Prostate gland (tissue), 2 donors: ENCODE measurements around the gene TREX2. TPM values are rescaled to one million over a fixed set of nuclear protein-coding genes. Genes with fewer than 3 reads are reported as not detected.

ENCODE experiments used
- DNase-seq: peaks from one replicate; pipeline ENCODE4 v3.0.0-alpha.2; 2019; ENCODE audit warnings: low spot score
- H3K27ac ChIP-seq, 2 donors: fragments of 200-600 bp; sonication (generic); 2 replicates each; pipeline ENCODE4 v1.5.1; 2017 to 2019
- H3K27me3 ChIP-seq: fragments of 200-600 bp; sonication (generic); replicated peaks from 2 replicates; pipeline ENCODE4 v1.5.1; 2019; ENCODE audit not compliant: insufficient read depth
- H3K36me3 ChIP-seq, 2 donors: fragments of 200-600 bp; sonication (generic); 1 replicate in 1 of 2; 2 replicates in 1 of 2; pipeline versions ENCODE4 v1.5.1 to v1.8.1; 2017 to 2019
- H3K4me1 ChIP-seq: fragments of 200-600 bp; sonication (generic); replicated peaks from 2 replicates; pipeline ENCODE4 v1.5.1; 2019
- H3K4me3 ChIP-seq, 2 donors: fragments of 200-600 bp; sonication (generic); 2 replicates each; pipeline ENCODE4 v1.5.1; 2017 to 2019
- H3K9me3 ChIP-seq: fragments of 200-600 bp; sonication (generic); 2 replicates; pipeline ENCODE4 v1.5.1; 2017
- POLR2A ChIP-seq: fragments of 450-650 bp; IDR thresholded peaks from one replicate; pipeline ENCODE4 v1.6.1; 2016; ENCODE audit warnings: antibody characterized with exemption, mild to moderate bottlenecking
- POLR2AphosphoS5 ChIP-seq: sonication (generic); formaldehyde crosslinking; IDR thresholded peaks from one replicate; pipeline ENCODE4 v1.6.1; 2017; ENCODE audit warnings: antibody characterized with exemption
- WGBS: methylation state at CpG from one replicate; pipeline ENCODE4 v1.1.5; 2018; 5-methylcytosine and 5-hydroxymethylcytosine counted together
- intact Hi-C: fragments of 100-400 bp; cut with DNase I; formaldehyde crosslinking; loops from one replicate; pipeline ENCODE4 v1.14.2; 2022
- total RNA-seq, 2 donors: library from RNA; depleted of rRNA; stranded (reverse); fragments of >200 nt; gene quantifications; one replicate each; pipeline ENCODE4 v1.1.0, GENCODE V29; 2016
- TF ChIP-seq, protein P1 (sequence below), 4 experiments: fragments of 200-600 bp in 2 of 4; fragments of 450-650 bp in 2 of 4; sonication (generic) in 2 of 4; IDR thresholded peaks; 1 replicate in 3 of 4; 2 replicates in 1 of 4; pipeline ENCODE4 v1.5.1; 2016 to 2019; ENCODE audit warnings: antibody characterized with exemption in 4 of 4, mild to moderate bottlenecking in 2 of 4, moderate library complexity in 2 of 4

The TREX2 gene
- total RNA-seq, 2 donors from 2014 or later: 5.8 to 6.3 TPM

DNA sequence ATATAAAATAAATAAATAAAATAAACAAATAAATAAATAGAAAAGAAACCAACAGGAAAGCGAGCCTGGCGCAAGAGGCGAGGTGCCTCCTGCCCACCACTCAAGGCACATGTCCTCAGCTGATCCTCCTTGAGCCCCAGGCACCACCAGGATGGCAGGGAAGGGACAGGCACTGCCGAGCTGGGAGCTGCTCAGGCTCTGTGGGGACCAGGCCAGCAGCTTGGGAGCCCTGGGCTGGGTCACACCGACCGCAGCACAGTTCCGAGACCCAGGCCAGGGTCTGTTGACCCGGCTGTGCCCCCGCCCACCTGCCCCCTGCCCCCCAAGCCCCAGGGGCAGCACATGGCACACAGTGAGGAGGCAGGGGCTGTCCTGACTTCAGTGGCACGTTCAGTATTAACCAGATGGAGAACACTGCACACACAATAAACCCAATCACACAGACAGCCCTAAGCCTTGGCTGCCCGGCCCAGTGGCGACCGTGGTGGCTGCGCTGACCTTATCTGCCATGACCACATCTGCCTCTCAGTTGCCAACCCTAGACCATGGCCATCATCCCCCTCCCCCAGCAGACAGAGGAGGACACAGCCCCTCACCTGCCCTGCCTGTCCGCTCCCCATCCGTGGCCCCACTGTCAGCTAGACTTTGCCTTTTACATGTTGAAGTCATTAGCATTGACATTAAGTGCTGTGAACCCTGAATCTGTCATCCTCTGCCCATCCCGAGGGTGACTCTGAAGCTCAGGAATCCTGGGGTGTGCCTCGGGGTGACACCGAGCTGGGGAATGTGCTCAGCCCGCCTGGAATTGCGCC lies 2.9 kb upstream of the TREX2 start:
- TF ChIP-seq, protein P1, sequence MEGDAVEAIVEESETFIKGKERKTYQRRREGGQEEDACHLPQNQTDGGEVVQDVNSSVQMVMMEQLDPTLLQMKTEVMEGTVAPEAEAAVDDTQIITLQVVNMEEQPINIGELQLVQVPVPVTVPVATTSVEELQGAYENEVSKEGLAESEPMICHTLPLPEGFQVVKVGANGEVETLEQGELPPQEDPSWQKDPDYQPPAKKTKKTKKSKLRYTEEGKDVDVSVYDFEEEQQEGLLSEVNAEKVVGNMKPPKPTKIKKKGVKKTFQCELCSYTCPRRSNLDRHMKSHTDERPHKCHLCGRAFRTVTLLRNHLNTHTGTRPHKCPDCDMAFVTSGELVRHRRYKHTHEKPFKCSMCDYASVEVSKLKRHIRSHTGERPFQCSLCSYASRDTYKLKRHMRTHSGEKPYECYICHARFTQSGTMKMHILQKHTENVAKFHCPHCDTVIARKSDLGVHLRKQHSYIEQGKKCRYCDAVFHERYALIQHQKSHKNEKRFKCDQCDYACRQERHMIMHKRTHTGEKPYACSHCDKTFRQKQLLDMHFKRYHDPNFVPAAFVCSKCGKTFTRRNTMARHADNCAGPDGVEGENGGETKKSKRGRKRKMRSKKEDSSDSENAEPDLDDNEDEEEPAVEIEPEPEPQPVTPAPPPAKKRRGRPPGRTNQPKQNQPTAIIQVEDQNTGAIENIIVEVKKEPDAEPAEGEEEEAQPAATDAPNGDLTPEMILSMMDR (IDR thresholded peaks at IDR 0.05): no peak
- TF ChIP-seq POLR2AphosphoS5: no peak
- no peak for TF ChIP-seq POLR2A
- intact Hi-C loops: no loop called here
- no peak for DNase-seq

DNA sequence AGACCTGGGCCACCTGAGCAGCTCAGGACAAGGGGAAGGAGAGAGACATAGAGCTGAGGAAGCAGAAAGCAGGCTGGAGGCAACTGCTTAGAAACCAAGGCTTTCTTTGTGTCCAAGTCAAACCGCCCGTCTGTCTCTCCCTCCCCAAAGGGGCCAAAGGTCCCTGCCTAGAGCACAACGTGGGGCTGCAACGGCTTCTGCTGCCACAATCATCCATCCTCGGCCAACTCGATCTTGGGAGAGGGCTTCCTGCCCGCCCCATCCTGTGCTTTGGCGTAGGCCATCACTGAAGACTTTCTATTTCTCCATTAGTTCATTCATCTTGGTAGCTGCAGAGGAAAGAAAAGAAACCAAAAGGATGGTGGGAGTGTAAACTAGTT lies 1.7 kb upstream of the TREX2 start:
- WGBS: 87% methylated on average over 7 of the region's 8 CpGs
- no peak for DNase-seq
- TF ChIP-seq POLR2AphosphoS5: no peak
- TF ChIP-seq POLR2A: no peak
- TF ChIP-seq, protein P1 (IDR thresholded peaks at IDR 0.05): no peak
- H3K4me3 ChIP-seq: no peak overlapping the region
- no peaks in the 10 kb centered on the region for H3K27me3 ChIP-seq
- no peak overlapping the region for H3K27ac ChIP-seq
- no peaks in the 10 kb centered on the region for H3K4me1 ChIP-seq
- H3K9me3 ChIP-seq: no peaks in the 10 kb centered on the region
- H3K36me3 ChIP-seq: no peaks in the 10 kb centered on the region
- intact Hi-C loops: no loop called here

More for the DNA sequence above, 2.9 kb upstream of the TREX2 start:
- Histone ChIP-seq H3K4me1 (no peaks in the 10 kb centered on the region), H3K27me3 (no peaks in the 10 kb centered on the region), H3K9me3 (no peaks in the 10 kb centered on the region), H3K4me3 (no peak overlapping the region), H3K27ac (no peak overlapping the region), H3K36me3 (no peaks in the 10 kb centered on the region)
- 92% methylated on average over 15 of the region's 21 CpGs for WGBS

DNA sequence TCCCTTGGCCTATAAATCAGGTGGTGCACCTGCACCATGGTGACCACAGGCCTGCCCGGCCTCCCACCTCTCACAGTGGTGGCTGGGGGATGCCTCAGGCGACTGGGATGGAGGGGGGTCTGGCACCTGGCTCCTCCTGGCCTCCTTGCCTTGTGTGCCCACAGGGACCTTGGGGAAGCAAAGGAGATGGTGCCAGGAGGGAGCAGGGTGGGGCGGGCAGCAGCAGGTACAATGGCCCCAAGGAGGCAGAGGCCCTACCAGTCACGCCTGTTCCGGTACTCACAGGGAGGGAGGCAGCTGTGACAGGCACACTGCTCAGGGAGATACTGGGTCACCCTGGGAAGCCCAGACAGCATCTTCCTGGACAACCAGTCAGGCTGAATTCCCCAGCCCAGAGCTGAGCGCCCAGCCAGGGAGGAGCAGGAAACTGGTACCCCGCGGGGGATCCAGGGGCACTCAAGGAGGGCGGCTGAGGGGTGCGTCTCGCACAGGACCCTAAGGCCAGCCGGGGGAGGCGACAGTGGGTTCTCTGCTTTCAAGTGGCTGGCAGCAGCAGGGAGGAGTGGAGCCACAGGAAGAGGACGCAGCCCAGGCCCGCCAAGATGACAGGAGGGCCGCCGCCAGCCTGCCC lies 1.2 kb upstream of the TREX2 start:
- Histone ChIP-seq H3K27me3 (no peaks in the 10 kb centered on the region), H3K9me3 (no peaks in the 10 kb centered on the region), H3K4me1 (no peaks in the 10 kb centered on the region), H3K27ac (no peak overlapping the region), H3K36me3 (no peaks in the 10 kb centered on the region), H3K4me3 (no peak overlapping the region)
- TF ChIP-seq POLR2AphosphoS5 (no peak), POLR2A (no peak)
- TF ChIP-seq, protein P1 (IDR thresholded peaks at IDR 0.05): no peak
- no peak for DNase-seq
- 82% methylated on average over 8 of the region's 17 CpGs for WGBS
- intact Hi-C loops: no loop called here

DNA sequence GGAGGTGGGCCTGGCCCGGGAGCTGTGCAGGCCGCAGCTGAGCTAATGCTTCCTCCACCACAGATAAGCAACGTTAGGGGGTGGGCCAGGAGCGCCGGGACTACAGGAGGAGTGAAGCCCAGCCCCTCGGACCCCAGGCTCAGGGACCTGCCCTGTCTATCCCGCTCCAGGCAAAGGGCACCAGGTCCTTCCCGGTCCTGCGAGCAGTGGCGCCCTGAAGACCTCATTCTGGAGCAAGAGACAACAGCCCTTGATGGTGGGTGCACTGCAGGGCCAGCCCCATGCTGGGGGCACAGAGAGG lies 730 bp upstream of the TREX2 start:
- no peaks in the 10 kb centered on the region for H3K9me3 ChIP-seq
- DNase-seq: no peak
- no peaks in the 10 kb centered on the region for H3K4me1 ChIP-seq
- H3K27ac ChIP-seq: no peak overlapping the region
- no peak for TF ChIP-seq POLR2AphosphoS5
- TF ChIP-seq, protein P1 (IDR thresholded peaks at IDR 0.05): no peak
- no peak for TF ChIP-seq POLR2A
- H3K4me3 ChIP-seq: no peak overlapping the region
- no peaks in the 10 kb centered on the region for H3K36me3 ChIP-seq
- WGBS: 62% methylated on average over 5 of the region's 10 CpGs
- intact Hi-C loops: no loop called here
- H3K27me3 ChIP-seq: no peaks in the 10 kb centered on the region
